ENCODE results near the gene CEP290. TPM values are rescaled to one million over a fixed set of nuclear protein-coding genes. Genes with fewer than 3 reads are reported as not detected.

The CEP290 gene
- total and polyA plus RNA-seq, 2 experiments from 2014 or later: 12.1 to 17.0 TPM

DNA sequence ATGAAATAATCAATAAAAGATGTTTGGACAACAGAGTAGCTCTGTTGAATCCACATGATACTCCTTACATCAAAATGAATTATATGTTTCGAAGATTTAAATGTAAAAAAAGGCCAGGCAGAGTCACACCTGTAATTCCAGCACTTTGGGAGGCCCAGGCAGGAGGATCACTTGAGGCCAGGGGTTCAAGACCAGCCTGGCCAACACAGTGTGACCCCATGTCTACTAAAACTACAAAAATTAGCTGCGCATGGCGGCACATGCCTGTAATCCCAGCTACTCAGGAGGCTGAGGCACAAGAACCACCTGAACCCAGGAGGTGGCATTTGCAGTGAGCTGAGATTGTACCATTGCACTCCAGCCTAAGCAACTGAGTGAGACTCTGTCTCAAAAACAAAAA is 14.8 kb downstream of the CEP290 start:
- WGBS (ENCODE audit: low lambda C conversion rate, missing lambda C conversion rate): 97% methylated on average over 3 of the region's 3 CpGs
- TF ChIP-seq EZH2phosphoT487 (IDR thresholded peaks at IDR 0.05; ENCODE audit: low read depth, severe bottlenecking, unreplicated experiment) (no peak), CTCF (IDR thresholded peaks at IDR 0.05; ENCODE audit: poor library complexity) (no peak), EZH2 (IDR thresholded peaks at IDR 0.05; ENCODE audit: borderline replicate concordance) (no peak)
- no peaks in the 10 kb centered on the region for H3K9me2 ChIP-seq (replicated peaks; ENCODE audit: insufficient read depth)
- DNase-seq (ENCODE audit: low spot score): no peak
- no peaks in the 10 kb centered on the region for H3K79me2 ChIP-seq
- no peak overlapping the region for H3K4me2 ChIP-seq
- H4K20me1 ChIP-seq (ENCODE audit: insufficient read depth, poor library complexity, severe bottlenecking): no peaks in the 10 kb centered on the region
- no peaks in the 10 kb centered on the region for H3K4me1 ChIP-seq (ENCODE audit: insufficient read depth)
- H3K27ac ChIP-seq: no peak overlapping the region
- H3K9me3 ChIP-seq (ENCODE audit: low read depth): no peaks in the 10 kb centered on the region
- no peaks in the 10 kb centered on the region for H3K36me3 ChIP-seq (replicated peaks; ENCODE audit: insufficient read depth, low read depth)
- H3K27me3 ChIP-seq: no peaks in the 10 kb centered on the region
- no peak overlapping the region for H2AFZ ChIP-seq
- no peak overlapping the region for H3K4me3 ChIP-seq

GRCh38 chr12:88122666-88123065 is 19.2 kb downstream of the CEP290 start:
- H3K4me2 ChIP-seq: no peak overlapping the region
- H3K4me3 ChIP-seq: no peak overlapping the region
- DNase-seq (ENCODE audit: low spot score): no peak
- no peaks in the 10 kb centered on the region for H3K79me2 ChIP-seq
- no peaks in the 10 kb centered on the region for H3K4me1 ChIP-seq (ENCODE audit: insufficient read depth)
- H3K9me2 ChIP-seq (replicated peaks; ENCODE audit: insufficient read depth): no peaks in the 10 kb centered on the region
- no peaks in the 10 kb centered on the region for H3K36me3 ChIP-seq (replicated peaks; ENCODE audit: insufficient read depth, low read depth)
- no peaks in the 10 kb centered on the region for H3K27me3 ChIP-seq
- no peak for TF ChIP-seq CTCF (IDR thresholded peaks at IDR 0.05; ENCODE audit: poor library complexity)
- no peak for TF ChIP-seq EZH2phosphoT487 (IDR thresholded peaks at IDR 0.05; ENCODE audit: low read depth, severe bottlenecking, unreplicated experiment)
- TF ChIP-seq EZH2 (IDR thresholded peaks at IDR 0.05; ENCODE audit: borderline replicate concordance): no peak
- H4K20me1 ChIP-seq (ENCODE audit: insufficient read depth, poor library complexity, severe bottlenecking): no peaks in the 10 kb centered on the region
- no peaks in the 10 kb centered on the region for H3K9me3 ChIP-seq (ENCODE audit: low read depth)
- no peak overlapping the region for H2AFZ ChIP-seq
- WGBS (ENCODE audit: low lambda C conversion rate, missing lambda C conversion rate): 64% methylated on average over 4 of the region's 4 CpGs
- no peak overlapping the region for H3K27ac ChIP-seq

- Histone ChIP-seq H3K4me2 (no peak overlapping the region), H3K9me2 (replicated peaks; ENCODE audit: insufficient read depth) (no peaks in the 10 kb centered on the region), H2AFZ (no peak overlapping the region), H3K4me1 (ENCODE audit: insufficient read depth) (no peaks in the 10 kb centered on the region), H4K20me1 (ENCODE audit: insufficient read depth, poor library complexity, severe bottlenecking) (no peaks in the 10 kb centered on the region), H3K9me3 (ENCODE audit: low read depth) (no peaks in the 10 kb centered on the region), H3K27me3 (no peaks in the 10 kb centered on the region), H3K4me3 (no peak overlapping the region), H3K36me3 (replicated peaks; ENCODE audit: insufficient read depth, low read depth) (no peaks in the 10 kb centered on the region), H3K79me2 (no peaks in the 10 kb centered on the region), H3K27ac (no peak overlapping the region)
- WGBS (ENCODE audit: low lambda C conversion rate, missing lambda C conversion rate): 45% methylated on average over 3 of the region's 3 CpGs
- no peak for TF ChIP-seq CTCF (IDR thresholded peaks at IDR 0.05; ENCODE audit: poor library complexity)
- no peak for TF ChIP-seq EZH2phosphoT487 (IDR thresholded peaks at IDR 0.05; ENCODE audit: low read depth, severe bottlenecking, unreplicated experiment)
- TF ChIP-seq EZH2 (IDR thresholded peaks at IDR 0.05; ENCODE audit: borderline replicate concordance): no peak
- DNase-seq (ENCODE audit: low spot score): no peak
Measured at GRCh38 chr12:88113871-88114270, 28.0 kb downstream of the CEP290 start.

All from hepatocyte (in vitro differentiated cells).